Endothelial cell of umbilical vein (primary cell): Measurements from ENCODE around the gene LRP2.

Experiments used
- EZH2 ChIP-seq: IDR thresholded peaks from 2 replicates; pipeline ENCODE4 v1.6.1; 2012; ENCODE audit warnings: borderline replicate concordance, low read depth, mild to moderate bottlenecking, moderate library complexity, low read length, inconsistent platforms; ENCODE audit not compliant: severe bottlenecking
- MAX ChIP-seq: IDR thresholded peaks from 2 replicates; pipeline ENCODE4 v1.6.1; 2011; ENCODE audit not compliant: insufficient read depth, insufficient read length
- POLR2A ChIP-seq: IDR thresholded peaks from 2 replicates; pipeline ENCODE4 v1.6.1; 2012; ENCODE audit warnings: low read depth, mild to moderate bottlenecking, control low read depth, low read length
- POLR2AphosphoS5 ChIP-seq: IDR thresholded peaks from 2 replicates; pipeline ENCODE4 v1.6.1; 2012; ENCODE audit warnings: low read depth, mild to moderate bottlenecking, control low read depth, low read length, moderate library complexity; ENCODE audit not compliant: insufficient read depth

DNA sequence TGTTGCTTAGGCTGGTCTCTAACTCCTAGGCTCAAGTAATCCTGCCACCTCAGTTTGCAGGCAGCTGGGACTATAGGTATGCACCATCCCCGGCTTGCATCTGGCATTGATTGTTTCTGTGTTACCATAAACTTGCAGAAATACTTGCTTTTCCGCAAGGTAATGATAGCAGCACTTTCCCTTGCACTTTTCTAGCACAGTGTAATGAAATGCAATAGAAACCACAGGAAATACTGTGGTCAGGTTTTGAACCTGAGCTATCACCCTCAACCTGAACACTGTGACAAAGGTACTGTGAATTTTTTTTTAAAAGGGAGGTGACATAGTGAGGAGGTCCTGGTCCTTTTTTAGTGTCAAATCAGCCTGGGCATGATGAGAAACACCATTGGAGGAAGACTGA lies 254.7 kb downstream of the LRP2 start:
- TF ChIP-seq POLR2A, result no peak
- no peak for TF ChIP-seq MAX
- TF ChIP-seq POLR2AphosphoS5, result no peak
- no peak for TF ChIP-seq EZH2
